Measurements from ENCODE around the gene ADAMTS13.

Gene ADAMTS13

GRCh38 chr9:133425049-133425632 is 3.0 kb downstream of the ADAMTS13 start:
- no peaks in the 10 kb centered on the region for H3K27me3 ChIP-seq (ENCODE audit: low read depth, low read length)
- H3K4me3 ChIP-seq (ENCODE audit: low read length), result no peak overlapping the region
- H3K4me2 ChIP-seq (ENCODE audit: low read length), result no peak overlapping the region
- TF ChIP-seq, protein P1, sequence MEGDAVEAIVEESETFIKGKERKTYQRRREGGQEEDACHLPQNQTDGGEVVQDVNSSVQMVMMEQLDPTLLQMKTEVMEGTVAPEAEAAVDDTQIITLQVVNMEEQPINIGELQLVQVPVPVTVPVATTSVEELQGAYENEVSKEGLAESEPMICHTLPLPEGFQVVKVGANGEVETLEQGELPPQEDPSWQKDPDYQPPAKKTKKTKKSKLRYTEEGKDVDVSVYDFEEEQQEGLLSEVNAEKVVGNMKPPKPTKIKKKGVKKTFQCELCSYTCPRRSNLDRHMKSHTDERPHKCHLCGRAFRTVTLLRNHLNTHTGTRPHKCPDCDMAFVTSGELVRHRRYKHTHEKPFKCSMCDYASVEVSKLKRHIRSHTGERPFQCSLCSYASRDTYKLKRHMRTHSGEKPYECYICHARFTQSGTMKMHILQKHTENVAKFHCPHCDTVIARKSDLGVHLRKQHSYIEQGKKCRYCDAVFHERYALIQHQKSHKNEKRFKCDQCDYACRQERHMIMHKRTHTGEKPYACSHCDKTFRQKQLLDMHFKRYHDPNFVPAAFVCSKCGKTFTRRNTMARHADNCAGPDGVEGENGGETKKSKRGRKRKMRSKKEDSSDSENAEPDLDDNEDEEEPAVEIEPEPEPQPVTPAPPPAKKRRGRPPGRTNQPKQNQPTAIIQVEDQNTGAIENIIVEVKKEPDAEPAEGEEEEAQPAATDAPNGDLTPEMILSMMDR (IDR thresholded peaks at IDR 0.05; ENCODE audit: low read depth, low read length), result no peak
- TF ChIP-seq EZH2phosphoT487 (IDR thresholded peaks at IDR 0.05; ENCODE audit: low read depth), result no peak
- H3K9ac ChIP-seq (ENCODE audit: low read length), result no peak overlapping the region
- peaks cover 18% of the 10 kb centered on the region for H3K4me1 ChIP-seq (ENCODE audit: low read length)
- H3K9me3 ChIP-seq (ENCODE audit: insufficient read depth, low read length), result no peaks in the 10 kb centered on the region
- no peaks in the 10 kb centered on the region for H3K79me2 ChIP-seq (ENCODE audit: low read length)
- H2AFZ ChIP-seq (ENCODE audit: low read depth, low read length), result no peak overlapping the region
- no peak overlapping the region for H3K27ac ChIP-seq (ENCODE audit: low read length)
- H4K20me1 ChIP-seq (ENCODE audit: insufficient read depth, low read length), result no peaks in the 10 kb centered on the region
- H3K36me3 ChIP-seq (replicated peaks; ENCODE audit: low read depth, low read length), result no peaks in the 10 kb centered on the region

- no peak overlapping the region for H3K4me3 ChIP-seq (ENCODE audit: low read length)
- no peak overlapping the region for H3K9ac ChIP-seq (ENCODE audit: low read length)
- H3K36me3 ChIP-seq (replicated peaks; ENCODE audit: low read depth, low read length), result no peaks in the 10 kb centered on the region
- H3K4me2 ChIP-seq (ENCODE audit: low read length), result no peak overlapping the region
- no peaks in the 10 kb centered on the region for H3K27me3 ChIP-seq (ENCODE audit: low read depth, low read length)
- no peaks in the 10 kb centered on the region for H3K9me3 ChIP-seq (ENCODE audit: insufficient read depth, low read length)
- TF ChIP-seq, protein P1 (IDR thresholded peaks at IDR 0.05; ENCODE audit: low read depth, low read length), result no peak
- no peak for TF ChIP-seq EZH2phosphoT487 (IDR thresholded peaks at IDR 0.05; ENCODE audit: low read depth)
- no peaks in the 10 kb centered on the region for H3K79me2 ChIP-seq (ENCODE audit: low read length)
- H3K27ac ChIP-seq (ENCODE audit: low read length), result no peak overlapping the region
- H2AFZ ChIP-seq (ENCODE audit: low read depth, low read length), result no peak overlapping the region
- no peaks in the 10 kb centered on the region for H4K20me1 ChIP-seq (ENCODE audit: insufficient read depth, low read length)
- peaks cover 9% of the 10 kb centered on the region for H3K4me1 ChIP-seq (ENCODE audit: low read length)
These were observed 3.8 kb downstream of the ADAMTS13 start for GRCh38 chr9:133426011-133426410.

DNA sequence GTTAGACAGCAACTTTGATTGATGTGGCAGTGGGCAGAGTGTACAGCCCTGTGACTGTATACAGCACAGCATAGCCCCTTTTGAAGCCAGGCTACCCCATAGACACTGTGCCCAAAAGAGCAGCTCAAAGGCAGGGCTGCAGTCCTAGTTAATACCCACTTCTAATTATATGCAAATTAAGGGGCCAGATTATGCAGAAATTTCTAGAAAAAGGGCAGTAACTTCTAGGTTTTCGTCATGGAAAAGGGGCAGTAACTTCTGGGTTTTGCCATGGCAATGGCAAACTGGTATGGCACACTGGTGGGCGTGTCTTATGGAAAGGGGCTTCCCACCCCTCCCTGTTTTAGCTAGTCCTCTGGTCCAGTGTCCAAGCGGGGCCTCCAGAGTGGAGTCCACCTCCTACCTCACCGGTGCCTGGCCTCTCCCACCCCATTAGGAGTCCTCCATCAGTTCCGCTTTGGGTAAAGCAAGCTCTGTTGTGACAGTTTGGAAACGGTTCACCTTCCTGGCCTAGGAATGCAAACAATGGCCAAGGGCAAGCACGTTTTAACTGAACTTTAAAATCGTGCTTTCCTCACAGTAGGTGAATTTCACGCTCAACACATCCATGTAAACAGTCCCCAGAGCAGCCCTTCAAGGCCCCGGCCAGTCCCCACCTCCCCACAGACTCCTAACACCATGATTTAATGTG is 5.6 kb downstream of the ADAMTS13 start:
- H3K79me2 ChIP-seq (ENCODE audit: low read length), result no peaks in the 10 kb centered on the region
- TF ChIP-seq, protein P1 (IDR thresholded peaks at IDR 0.05; ENCODE audit: low read depth, low read length), result no peak
- TF ChIP-seq EZH2phosphoT487 (IDR thresholded peaks at IDR 0.05; ENCODE audit: low read depth), result no peak
- H4K20me1 ChIP-seq (ENCODE audit: insufficient read depth, low read length), result no peaks in the 10 kb centered on the region
- H3K4me3 ChIP-seq (ENCODE audit: low read length), result no peak overlapping the region
- H3K36me3 ChIP-seq (replicated peaks; ENCODE audit: low read depth, low read length), result no peaks in the 10 kb centered on the region
- H3K4me1 ChIP-seq (ENCODE audit: low read length), result no peaks in the 10 kb centered on the region
- H2AFZ ChIP-seq (ENCODE audit: low read depth, low read length), result no peak overlapping the region
- no peak overlapping the region for H3K27ac ChIP-seq (ENCODE audit: low read length)
- H3K27me3 ChIP-seq (ENCODE audit: low read depth, low read length), result no peaks in the 10 kb centered on the region
- H3K4me2 ChIP-seq (ENCODE audit: low read length), result no peak overlapping the region
- H3K9ac ChIP-seq (ENCODE audit: low read length), result no peak overlapping the region
- H3K9me3 ChIP-seq (ENCODE audit: insufficient read depth, low read length), result no peaks in the 10 kb centered on the region

DNA sequence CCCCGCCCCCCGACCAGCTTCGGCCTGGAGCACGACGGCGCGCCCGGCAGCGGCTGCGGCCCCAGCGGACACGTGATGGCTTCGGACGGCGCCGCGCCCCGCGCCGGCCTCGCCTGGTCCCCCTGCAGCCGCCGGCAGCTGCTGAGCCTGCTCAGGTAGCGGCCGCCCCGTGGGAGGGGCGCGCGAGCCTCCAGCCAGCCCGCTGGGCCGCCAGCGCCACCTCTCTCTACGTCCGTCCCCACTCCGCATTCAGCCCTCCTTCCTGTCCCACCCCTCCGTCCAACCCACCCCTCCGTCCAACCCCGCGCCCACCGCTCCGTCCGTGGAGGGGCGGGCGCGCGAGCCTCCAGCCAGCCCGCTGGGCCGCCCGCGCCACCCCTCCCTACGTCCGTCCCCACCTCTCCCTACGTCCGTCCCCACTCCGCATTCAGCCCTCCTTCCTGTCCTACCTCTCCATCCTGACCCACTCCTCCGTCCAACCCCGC is 6.5 kb downstream of the ADAMTS13 start:
- Histone ChIP-seq H3K9ac (ENCODE audit: low read length) (no peak overlapping the region), H4K20me1 (ENCODE audit: insufficient read depth, low read length) (no peaks in the 10 kb centered on the region), H3K4me3 (ENCODE audit: low read length) (no peak overlapping the region), H2AFZ (ENCODE audit: low read depth, low read length) (no peak overlapping the region), H3K27ac (ENCODE audit: low read length) (no peak overlapping the region), H3K79me2 (ENCODE audit: low read length) (no peaks in the 10 kb centered on the region), H3K27me3 (ENCODE audit: low read depth, low read length) (no peaks in the 10 kb centered on the region), H3K4me1 (ENCODE audit: low read length) (no peaks in the 10 kb centered on the region), H3K36me3 (replicated peaks; ENCODE audit: low read depth, low read length) (no peaks in the 10 kb centered on the region), H3K9me3 (ENCODE audit: insufficient read depth, low read length) (no peaks in the 10 kb centered on the region), H3K4me2 (ENCODE audit: low read length) (no peak overlapping the region)
- TF ChIP-seq, protein P1 (IDR thresholded peaks at IDR 0.05; ENCODE audit: low read depth, low read length), result no peak

All from OCI-LY3 (cell line).